GM04503 (cell line): ENCODE data around the gene EHMT2.

Experiments used
- DNase-seq: peaks from one replicate; pipeline ENCODE4 v3.0.0-alpha.2; 2012; ENCODE audit warnings: low read depth

EHMT2 gene

GRCh38 chr6:31888276-31889258 lies 8.9 kb downstream of the EHMT2 start:
- no peak for DNase-seq

GRCh38 chr6:31887173-31888007 lies 10.1 kb downstream of the EHMT2 start:
- DNase-seq, result no peak

DNA sequence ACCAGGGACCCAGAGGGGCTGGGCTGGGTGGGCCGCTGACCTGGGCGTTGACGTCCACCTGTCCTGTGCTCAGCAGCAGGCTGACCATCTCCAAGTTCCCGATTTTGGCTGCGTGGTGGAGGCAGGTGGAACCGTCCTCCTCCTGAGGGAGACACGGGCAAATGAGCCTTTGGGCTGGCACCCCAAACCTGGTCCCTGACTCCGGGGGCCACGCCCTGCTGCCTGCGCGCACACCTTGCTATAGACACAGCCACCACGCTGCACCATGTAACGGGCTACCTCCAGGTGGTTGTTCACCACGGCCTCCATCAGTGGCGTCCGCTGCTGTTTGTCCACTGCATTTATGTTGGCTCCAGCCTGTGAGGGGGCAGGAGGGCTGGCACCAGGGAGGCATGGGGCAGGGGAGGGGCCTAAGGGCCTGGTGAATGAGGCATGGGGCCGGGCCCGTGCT lies 10.9 kb downstream of the EHMT2 start:
- no peak for DNase-seq

DNA sequence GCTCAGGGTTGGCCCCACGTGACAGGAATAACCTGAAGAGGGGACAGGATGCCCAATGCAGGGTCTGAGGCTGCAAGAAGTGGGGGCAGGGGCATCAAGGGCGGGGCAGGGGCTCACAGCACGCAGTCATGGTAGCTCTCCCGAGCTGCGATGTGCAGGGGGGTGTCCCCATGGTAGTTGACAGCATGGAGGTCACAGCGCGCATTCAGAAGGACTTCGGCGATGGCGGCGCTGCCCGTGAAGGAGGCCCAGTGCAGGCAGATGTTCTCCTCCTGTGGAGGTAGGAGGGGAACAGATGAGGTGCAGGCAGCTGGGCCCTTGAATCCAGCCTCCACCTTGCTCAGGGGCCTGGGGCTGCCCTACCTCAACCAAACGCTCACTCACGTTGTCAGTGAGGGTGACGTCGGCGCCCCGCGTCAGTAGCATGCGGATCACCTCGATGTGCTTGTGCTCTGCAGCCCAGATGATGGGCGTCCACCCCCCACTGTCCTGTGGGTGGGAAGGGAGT lies 12.9 kb downstream of the EHMT2 start:
- DNase-seq, result no peak

- no peak for DNase-seq
These were observed 13.8 kb downstream of the EHMT2 start for GRCh38 chr6:31883676-31884075.

DNA sequence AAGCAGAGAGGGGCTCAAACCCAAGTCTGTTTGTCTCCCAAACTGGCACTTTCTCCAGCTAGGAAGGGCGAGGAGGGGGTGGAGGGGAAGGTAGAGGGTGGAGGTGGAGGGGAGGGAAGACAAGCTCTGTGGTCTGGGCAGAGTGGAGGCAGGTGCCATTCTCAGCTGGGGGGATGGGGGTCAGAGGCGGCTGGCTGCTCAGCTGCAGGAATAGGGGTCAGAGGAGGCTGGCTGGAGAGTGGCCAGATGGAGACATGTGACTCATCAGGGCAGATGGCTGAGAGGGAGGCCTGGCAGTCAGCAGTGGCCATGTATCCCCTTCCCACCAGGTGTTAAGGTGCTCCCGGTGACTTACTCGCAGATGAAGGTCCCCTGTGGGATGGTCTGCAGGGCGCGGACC lies 15.2 kb downstream of the EHMT2 start:
- no peak for DNase-seq

DNA sequence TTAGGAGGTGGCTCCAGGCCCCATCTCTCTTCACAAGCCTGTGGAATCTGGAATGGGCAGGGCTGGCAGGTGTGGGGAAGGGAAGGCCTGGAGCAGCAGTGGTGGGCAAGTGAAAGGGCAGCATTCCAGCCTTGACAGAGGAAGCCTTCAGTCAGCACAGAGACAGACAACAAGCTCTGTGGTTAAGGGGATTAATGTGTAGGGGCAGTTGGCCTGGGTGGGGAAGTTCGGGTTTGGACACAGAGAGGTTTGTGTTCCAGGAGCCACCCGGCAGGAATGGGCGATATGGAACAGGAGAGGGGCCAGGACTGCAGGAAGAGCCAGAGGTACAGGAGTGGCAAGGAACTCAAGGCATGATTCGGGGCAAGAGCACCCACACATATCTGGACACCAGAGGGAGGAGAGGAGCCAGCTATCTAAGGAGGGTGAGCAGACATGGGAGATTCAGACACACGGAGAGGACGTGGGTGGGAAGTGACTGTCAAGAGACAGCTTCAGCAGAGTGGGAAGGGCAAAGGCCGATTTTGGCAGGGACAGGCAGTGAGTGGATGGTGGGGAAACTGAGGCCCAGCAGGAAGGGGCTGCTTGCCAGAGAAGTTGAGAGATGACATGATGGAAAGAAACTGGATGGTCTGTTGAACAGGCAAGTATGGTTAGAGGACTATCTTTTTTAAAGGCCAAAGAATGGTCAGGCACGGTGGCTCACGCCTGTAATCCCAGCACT lies 16.2 kb downstream of the EHMT2 start:
- DNase-seq, result no peak

- DNase-seq, result no peak
These were observed 16.9 kb downstream of the EHMT2 start for GRCh38 chr6:31880616-31881015.

GRCh38 chr6:31879901-31880300 lies 17.6 kb downstream of the EHMT2 start:
- no peak for DNase-seq

GRCh38 chr6:31879143-31879542 lies 18.4 kb downstream of the EHMT2 start:
- DNase-seq, result no peak

DNA sequence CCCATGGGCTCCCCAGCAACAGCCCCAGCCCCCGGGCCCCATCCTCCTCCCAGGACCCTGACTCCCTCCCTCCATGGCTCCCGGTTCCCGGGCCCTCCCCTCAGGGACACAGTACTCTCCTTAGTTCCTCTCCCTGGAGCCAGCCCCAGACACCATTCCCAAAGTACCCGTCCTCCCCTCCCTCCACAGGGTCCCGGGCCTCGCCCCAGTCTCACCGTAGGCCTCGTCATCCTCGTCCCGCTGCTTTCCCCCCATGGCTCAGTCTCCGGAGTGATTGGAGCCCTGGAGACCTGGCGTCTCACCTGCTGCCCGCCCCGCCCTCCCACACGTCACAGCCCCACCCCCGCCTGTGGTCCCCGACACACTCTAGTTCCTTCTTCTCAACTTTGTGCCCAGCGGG lies 18.8 kb downstream of the EHMT2 start, which contains the start of gene SLC44A4:
SLC44A4 (minus strand) TSS at position 272 of the 400 bp plus-strand sequence; CDS start at position 255, 17 bp downstream.
- no peak for DNase-seq

DNA sequence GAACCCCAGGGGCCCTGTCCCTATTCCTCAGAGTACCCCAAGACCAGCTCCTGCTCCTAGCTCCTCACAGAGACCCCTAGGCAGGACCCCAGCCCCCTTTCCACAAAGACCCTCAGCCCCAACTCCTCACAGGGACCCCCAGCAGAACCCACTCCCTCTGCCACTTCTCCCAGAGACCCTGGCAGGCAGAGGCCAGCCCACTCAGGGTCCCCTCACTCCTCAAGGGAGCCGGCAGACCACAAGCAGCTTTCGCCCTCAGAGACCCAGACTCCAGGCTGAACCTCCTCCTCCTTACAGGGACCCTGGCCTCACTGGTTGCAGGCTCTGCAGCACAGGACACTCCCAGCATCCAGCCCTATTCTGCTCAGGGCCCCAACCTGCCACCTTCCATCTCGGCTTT lies 19.3 kb downstream of the EHMT2 start:
- DNase-seq, result no peak

- DNase-seq, result no peak
These were observed 19.8 kb downstream of the EHMT2 start for GRCh38 chr6:31877651-31878161.

GRCh38 chr6:31877125-31877650 lies 20.3 kb downstream of the EHMT2 start:
- no peak for DNase-seq

DNA sequence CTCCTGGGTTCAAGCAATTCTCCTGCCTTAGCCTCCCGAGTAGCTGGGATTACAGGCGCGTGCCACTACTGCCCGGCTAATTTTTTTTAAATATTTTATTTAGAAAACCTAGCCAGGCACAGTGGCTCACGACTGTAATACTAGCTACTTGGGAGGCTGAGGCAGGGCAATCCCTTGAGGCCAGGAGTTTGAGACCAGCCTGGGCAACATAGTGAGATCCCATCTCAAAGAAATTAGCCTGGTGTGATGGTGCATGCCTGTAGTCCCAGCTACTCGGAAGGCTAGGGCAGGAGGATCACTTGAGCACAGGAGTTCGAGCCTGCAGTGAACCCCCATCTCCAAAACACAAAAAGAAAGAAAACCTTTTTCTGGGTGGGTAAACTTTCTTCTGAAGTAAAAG lies 21.1 kb downstream of the EHMT2 start:
- no peak for DNase-seq

DNA sequence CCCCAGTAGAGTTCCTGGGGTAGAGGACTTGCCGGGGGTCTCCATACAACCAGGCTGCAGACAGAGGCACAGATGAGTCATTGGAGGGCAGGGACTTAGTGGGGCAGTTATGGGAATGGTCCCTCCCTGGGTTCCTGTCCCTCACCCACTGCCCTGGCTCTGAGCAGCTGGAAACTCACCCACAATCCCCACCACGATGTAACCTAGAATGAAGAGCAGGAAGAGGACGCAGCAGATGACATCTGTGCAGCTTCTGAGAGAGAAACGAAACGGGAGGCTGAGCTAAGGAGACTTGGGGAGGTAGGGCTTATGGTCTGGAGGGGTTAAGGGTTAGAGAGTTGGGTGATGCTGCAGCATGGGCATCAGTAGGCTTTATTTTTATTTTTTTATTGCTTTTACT lies 21.6 kb downstream of the EHMT2 start:
- DNase-seq, result no peak

DNA sequence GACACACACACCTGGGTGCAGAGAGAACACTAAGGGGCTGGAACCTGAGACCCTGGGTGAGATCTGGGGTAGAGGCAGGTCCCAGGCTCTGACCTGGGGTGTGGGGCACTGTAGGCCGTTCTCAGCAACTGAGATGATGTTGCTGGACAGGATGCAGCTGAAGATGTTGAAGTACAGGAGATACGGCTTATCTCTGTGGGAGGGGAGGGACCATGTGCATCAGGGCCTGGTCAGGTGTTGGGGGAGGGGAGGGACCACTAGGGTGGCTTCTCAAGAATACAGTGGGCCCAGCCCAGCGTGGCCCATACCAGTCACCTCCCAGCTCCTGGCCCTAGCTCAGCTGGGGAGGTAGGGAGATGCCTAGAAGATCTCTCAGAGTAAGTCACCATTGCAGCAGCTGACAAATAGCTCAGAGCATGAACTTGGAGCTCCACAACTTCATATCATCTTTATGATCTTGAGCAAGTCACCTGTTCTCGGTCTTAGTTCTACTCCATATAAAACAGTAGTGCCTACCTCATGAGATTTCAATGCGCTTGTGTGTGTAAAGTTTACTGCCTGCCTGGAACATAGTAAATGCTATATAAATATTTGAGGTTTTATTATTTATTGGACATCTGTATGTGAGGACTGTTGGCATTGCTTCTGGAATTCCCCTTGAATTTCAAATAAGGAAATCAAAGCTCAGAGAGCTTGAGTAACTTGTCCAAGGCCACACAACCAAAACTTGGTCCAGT lies 22.5 kb downstream of the EHMT2 start:
- DNase-seq, result no peak

GRCh38 chr6:31874084-31874670 lies 23.3 kb downstream of the EHMT2 start:
- DNase-seq, result no peak

DNA sequence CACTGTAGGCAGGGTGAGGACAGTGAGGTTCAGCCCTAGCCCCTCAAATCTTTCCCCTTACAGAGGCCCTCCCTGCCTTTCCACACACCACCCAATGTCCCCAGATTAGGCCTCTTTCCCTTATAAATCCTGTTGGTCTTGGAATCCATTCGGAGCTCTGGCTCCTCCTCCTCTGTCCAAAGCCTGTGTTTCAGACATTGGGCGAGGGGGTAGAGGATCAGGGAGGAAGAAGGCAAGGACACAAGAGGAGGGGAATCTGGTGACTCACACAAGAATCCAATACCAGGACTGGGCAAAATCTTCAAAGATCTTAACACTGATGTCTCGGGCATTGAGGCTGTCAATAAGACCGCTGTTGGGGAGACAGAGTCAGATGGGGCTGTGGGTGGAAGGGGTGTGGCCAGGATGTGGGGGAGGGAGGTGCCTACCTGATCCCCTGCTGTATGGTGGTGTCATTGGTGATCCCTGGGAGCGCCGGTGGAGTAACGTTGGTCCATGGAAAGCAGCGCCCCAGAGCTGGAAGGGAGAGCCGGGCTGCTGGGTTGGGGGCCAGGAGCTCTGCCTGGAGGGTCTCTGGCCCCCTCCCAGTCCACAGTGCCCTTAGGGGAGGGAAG lies 26.3 kb downstream of the EHMT2 start:
- no peak for DNase-seq

DNA sequence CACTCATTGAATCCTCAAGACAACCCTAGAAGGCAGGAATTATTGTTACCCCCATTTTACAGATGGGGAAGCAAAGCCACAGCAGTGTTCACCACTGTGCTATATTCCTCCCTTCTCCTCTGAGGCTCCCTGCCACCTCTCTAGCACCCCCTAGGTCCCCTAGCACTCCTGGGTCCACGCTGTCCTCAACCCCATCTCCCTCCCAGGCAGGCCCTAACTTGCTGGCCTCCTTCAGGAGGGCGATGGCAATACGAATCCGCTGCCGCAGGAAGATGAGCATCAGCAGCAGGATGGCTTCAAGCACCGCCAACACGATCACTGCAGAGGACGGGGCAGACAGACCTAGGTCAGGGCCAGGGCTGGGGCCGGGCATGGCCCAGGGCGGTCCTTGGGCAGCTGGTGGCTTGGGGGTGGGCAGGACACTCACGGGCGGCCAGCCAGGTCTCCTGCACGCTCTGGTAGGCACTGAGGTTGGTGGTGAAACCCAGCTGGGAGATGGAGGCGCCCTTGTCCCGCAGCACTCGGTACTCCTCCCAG lies 27.0 kb downstream of the EHMT2 start:
- no peak for DNase-seq
